ENCODE measurements around the gene ERO1B.
"Not testable (repeated sequence)": the region's sequence is repeated elsewhere in the genome, so short reads cannot be mapped to it uniquely, and the experiment has no call there.

- TF ChIP-seq CTCF (IDR thresholded peaks at IDR 0.05; ENCODE audit: low read length); EZH2 (IDR thresholded peaks at IDR 0.05; ENCODE audit: borderline replicate concordance, low read length): not testable (repeated sequence)
Observed at GRCh38 chr1:236314050-236314449, 32.3 kb upstream of the ERO1B start.

Data from OCI-LY1 (cell line).